Measurements from ENCODE around the gene LMAN1L.

DNA sequence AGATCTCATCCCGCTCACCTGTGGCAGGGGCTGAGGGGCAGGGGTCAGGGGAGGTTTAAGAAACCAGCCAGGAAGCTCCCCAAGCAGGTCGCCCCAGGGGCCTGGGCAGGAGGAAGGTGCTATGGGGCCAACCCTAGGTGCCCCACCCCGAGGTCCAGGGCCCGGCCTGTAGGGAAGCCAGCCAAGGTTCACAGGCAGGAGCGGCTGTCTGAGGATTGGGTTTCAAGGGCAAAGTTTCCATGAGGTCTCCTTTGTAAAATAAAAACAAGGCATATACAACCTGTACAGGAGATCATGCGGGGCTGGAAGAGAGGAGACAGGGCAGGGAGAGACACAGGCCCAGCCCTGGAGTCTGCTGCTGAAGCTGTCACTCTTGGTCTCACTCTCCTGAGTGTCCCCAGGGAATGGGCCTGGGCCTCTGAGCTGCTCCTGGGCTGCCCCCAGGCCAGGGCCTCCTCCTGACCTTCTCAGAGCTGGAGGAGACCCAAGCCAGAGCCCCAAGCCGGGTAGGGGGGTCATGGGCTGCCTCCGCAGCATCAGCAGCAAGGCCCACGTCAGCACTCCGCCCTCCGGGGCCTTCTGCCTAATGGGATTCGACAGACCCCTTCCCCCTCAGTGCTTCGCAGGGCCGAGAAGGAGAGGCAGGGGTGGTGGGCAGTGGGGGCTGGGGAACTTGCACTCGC is 19.3 kb downstream of the LMAN1L start:
- no peak for TF ChIP-seq EZH2phosphoT487 (IDR thresholded peaks at IDR 0.05; ENCODE audit: insufficient read depth, low read depth)
- TF ChIP-seq EZH2 (IDR thresholded peaks at IDR 0.05; ENCODE audit: insufficient read depth, poor library complexity, severe bottlenecking): no peak

Data from GM23248 (cell line).